Astrocyte (in vitro differentiated cells and primary cell): Measurements from ENCODE around the gene SIRT6.

ENCODE experiments used
- CTCF ChIP-seq: IDR thresholded peaks from 2 replicates; pipeline ENCODE4 v1.5.1; 2011; ENCODE audit warnings: low read depth, mild to moderate bottlenecking, inconsistent platforms, low read length, moderate library complexity; ENCODE audit not compliant: insufficient read depth
- EZH2 ChIP-seq: IDR thresholded peaks from 2 replicates; pipeline ENCODE4 v1.6.1; 2012; ENCODE audit warnings: mild to moderate bottlenecking, low read length, inconsistent platforms; ENCODE audit not compliant: insufficient read depth

GRCh38 chr19:4172861-4173473, 9.4 kb downstream of the SIRT6 start:
- TF ChIP-seq CTCF (no peak), EZH2 (no peak)
